NCI-H1417 (cell line): ENCODE results near the gene FLT4.

Experiments used
- DNase-seq, 3 experiments: peaks; one replicate each; lab custom pipeline; 2025; lab: John Stamatoyannopoulos, UW

Gene FLT4

GRCh38 chr5:180642181-180642775 is 7.1 kb downstream of the FLT4 start:
- DNase-seq = no peak

DNA sequence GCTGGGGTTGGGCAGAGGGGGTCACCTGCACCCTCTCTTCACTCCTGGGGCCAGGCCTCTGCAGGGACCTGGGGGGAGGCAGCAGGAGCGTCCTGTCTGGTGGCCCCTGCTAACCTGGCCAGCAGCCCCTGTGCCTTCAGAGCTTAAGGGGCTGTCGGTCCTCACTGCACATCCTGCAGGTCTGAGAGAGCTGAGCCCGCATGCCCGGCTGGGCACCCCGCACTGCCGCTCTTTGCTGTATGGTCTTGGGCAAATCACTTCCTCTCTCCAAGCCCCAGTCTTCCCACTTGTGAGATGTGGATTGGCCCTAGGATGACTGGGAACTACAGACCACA is 7.9 kb downstream of the FLT4 start:
- DNase-seq = no peak

- no peak for DNase-seq
Observed at GRCh38 chr5:180640861-180641565, 8.4 kb downstream of the FLT4 start.

- no peak for DNase-seq
Observed at GRCh38 chr5:180640611-180640860, 8.9 kb downstream of the FLT4 start.

- no peak for DNase-seq
Observed at GRCh38 chr5:180639741-180640610, 9.4 kb downstream of the FLT4 start.

GRCh38 chr5:180639287-180639686 is 10.1 kb downstream of the FLT4 start:
- DNase-seq = no peak

- DNase-seq = no peak
Observed at GRCh38 chr5:180637962-180638680, 11.3 kb downstream of the FLT4 start.

- DNase-seq = no peak
Observed at GRCh38 chr5:180636403-180637075, 12.9 kb downstream of the FLT4 start.

DNA sequence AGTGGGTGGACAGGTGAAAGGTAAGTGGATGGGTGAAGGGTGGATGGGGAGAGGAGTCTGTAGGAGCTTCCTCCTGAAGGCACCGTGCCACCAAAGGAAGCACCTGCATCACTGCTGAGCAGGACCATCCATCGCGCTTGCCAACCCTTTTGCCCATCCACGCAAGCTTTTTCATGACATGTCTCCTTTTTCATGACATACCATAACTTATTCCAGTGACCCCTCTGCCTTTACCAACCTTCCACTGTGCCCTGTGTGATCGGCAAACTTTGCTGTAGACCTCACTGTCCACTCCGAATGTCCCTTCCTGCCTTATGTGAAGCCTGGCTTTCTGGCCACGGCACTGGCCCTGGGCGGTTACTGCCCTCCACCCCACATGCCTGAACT is 13.4 kb downstream of the FLT4 start:
- DNase-seq = no peak

DNA sequence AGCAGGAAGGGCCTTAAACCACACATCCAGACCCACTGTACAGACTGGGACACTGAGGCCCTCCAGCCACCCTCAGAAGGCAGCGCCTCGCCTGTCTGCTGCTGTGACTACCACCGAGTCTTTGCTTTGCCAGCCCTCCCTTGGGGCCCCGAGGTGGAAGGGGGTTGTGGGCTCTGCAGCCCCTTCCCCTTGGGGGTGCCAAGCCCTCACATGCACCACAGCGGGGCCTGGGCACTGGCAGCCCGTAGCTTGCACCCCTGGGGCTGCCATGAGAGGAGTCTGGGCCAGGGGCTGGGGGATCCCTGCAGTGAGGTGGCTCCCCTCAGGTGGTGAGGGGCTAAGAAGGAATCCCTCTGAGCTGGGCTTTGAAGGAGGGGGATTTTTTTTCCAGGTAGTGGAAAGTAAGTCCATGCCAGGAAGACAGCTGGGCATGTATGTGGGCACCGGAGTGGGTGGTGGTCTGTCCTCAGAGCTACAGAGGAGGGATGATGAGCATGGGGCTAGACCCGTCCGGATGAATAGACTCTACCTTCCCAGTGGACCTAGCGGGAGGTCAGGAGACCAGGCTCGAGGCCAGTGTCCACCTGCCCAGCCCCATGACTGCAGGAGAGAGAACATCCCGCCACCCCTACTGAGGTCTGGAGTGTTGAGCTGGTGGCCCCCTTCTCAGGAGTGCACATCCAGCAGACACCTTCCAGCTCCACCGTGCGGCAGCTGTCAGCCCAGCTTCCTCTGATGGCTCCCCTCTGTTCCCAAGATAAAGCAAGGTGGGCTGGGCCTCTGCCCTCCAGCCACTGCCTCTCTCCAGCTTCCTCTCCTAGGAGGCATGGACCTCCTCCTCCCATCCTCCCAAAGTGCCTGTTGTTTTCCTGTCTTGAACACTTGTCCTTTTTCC is 15.9 kb downstream of the FLT4 start:
- DNase-seq = no peak

- no peak for DNase-seq
Observed at GRCh38 chr5:180632768-180633167, 16.6 kb downstream of the FLT4 start.

DNA sequence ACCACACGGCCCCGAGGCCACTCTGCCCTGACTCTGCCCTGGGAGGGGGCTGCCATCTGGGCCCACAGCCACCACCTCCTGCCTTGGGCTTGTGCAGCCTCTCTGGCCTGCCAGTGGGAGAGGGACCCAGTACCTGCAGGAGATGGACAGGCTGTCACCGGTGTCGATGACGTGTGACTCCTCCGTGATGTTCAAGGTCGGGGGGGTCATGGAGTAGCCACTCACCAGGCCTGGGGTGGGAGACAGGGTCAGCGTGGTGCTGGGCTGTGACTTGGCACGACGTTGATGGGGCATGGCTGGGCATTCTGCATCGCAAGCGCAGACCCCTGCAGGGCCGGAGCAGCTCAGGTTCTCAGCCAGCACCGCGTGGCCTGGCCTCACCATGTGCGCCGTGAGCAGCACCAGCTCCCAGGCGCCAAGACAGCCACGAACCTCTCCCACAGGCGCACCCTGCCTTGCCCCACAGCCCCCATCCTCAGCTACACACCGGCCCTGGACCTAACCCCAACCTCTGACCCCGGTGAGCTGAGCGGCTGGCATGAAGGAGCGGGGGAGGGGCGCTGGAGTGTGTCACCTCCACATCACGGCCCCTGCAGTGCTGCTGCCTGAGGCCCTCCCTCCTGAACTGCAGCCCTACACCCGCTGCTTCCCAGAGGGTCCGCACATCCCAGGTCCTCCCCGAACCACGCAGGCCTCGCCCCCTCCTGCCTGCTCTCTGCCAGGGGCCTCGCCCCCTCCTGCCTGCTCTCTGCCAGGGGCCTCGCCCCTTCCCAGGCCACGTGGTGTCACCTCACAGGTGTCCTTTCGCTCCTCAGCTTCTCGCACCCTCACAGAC is 17.6 kb downstream of the FLT4 start:
- no peak for DNase-seq

- no peak for DNase-seq
Observed at GRCh38 chr5:180630426-180630825, 19.0 kb downstream of the FLT4 start.

GRCh38 chr5:180629831-180630382 is 19.5 kb downstream of the FLT4 start:
- DNase-seq = no peak

DNA sequence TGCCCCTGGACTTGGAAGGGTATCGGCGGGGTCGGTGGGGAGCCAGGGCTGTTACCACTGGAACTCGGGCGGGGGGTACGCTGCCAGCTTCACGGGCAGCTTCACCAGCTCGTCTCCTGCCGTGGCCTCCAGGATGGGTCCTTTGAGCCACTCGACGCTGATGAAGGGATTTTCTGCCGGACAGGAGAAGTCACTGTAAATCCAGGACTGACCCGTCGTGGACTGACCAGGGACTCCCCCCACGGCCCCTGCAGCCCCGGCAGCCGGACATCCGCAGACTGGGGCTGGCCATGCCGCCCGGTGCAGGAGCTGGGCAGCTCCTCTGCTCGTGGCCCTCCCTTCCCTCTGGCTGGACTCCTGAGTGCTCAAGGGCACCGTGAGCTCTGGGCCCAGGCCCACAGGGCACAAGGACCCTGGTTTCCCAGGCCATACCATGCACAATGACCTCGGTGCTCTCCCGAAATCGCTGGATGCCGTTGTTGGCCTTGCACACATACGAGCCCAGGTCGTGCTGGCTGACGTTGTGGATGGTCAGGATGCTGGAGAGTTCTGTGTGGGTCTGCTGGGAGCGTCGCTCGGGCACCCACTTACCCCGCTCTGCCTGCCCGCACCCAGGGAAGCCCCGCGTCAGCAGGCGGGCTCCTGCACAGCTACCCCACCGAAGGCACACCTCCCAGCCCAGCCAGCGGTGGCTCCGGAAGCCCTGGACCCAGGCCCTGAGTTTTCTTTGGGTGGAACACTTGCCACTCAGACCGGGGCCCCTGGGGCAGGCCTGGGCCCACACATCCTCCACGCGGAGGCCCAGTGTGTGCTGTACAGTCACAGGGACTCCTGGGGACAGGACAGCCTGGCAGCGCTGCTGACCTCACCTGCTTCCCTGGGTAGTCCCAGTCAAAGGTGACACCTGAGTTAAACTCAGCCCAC is 20.3 kb downstream of the FLT4 start:
- DNase-seq = no peak

- no peak for DNase-seq
Observed at GRCh38 chr5:180628211-180628610, 21.2 kb downstream of the FLT4 start.

DNA sequence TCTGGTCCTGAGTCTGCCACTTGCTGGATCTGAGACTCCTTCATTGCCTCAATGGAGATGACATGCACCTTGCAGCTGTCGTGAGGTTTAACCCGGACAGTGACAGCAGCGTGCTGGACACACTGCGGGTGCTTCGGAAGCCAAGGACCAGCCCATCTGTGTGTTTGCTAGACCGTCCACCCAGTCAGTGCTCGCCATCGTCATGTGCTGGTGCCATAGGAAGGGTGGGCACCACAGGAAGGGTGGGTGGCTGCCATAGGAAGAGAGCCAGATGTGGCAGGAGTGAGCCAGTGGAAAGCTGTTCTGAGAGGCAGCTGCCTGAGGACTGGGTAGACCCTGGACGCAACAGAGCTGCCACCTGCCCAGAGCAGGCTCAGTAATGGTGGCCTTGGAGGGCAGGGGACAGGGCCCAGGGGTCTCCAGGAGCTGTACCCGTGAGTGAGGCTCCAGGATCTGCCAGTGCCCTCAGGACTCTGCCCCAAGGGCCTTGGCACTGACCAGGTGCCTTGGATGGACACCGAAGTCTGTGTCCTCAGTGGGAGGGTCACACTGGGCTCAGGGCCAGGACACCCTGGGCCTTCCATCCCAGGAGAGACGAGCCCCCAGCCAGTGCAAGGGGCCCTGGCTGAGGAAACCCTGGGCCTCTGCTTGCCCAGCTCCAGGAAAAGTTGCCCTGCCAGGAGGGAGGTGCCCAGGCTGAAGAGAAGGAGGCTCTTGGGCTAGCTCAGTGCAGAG is 21.8 kb downstream of the FLT4 start:
- DNase-seq = no peak
